NOMO-1 treated with dmso at 0.1 percent for 144 hours (cell line): ENCODE results near the gene MTCL3.

Experiments
- DNase-seq: peaks from one replicate; lab custom pipeline; 2025; ENCODE audit not compliant: unreplicated experiment; lab: John Stamatoyannopoulos, UW

The MTCL3 gene

GRCh38 chr6:127518710-127519468 is at the start of gene MTCL3:
Gene MTCL3 (minus strand): TSS chr6:127519335.
- DNase-seq: no peak

GRCh38 chr6:127567476-127567875 is 48.3 kb upstream of the MTCL3 start:
- no peak for DNase-seq

DNA sequence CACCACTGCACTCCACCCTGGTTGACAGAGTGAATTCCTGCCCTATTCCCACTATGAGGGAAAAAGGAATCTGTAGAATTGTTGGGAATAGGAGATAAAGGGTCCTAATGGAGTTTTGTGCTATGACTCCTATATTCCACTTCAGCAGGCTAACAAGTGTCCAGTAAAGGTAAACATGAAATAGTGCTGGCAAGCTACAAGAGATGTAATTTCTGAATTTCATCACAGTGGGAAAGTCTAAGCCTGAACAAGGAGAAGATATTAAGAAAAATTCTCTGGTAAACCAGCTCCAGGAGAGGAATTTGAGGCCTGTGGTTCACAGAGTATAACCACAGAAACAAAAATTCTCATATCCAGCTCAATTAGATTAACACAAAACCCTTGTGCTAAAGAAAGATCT is 47.5 kb upstream of the MTCL3 start:
- no peak for DNase-seq

DNA sequence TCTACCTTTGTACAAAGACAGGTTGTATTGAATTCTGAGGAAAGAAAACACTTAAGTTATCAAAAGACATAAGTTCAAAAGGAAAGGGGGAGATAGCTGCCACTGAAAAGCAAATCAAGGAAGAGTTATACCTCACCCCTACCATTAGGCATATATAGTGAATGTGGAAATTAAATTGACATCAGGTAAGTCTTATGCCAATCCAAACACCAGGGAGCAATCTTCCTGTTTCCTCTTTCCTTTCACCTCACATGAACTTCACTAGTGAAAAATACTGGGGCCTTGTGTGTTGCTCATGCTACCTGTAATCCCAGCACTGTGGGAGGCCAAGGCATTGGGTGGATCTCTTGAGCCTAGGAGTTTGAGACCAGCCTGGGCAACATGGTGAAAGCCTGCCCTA is 47.0 kb upstream of the MTCL3 start:
- DNase-seq: no peak

DNA sequence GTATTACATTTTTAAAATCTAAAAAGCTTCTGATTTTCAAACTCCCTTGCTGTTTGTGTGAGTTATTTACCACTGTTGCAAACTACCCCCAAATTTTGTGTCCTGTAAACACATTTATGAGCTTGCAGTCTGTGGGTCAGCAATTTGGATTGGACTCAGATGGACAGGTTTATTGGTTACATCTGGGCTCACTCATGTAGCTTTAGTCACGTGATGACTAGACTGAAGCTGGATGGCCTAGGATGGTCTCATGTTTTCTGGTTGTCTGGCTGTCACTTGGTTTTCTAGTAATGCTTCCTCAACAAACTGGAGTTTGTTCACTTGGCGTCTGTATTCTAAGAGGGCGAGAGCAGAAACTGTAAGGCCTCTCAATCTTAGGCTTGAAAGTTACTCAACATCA is 45.6 kb upstream of the MTCL3 start:
- DNase-seq: no peak

GRCh38 chr6:127561660-127562059 is 42.5 kb upstream of the MTCL3 start:
- no peak for DNase-seq

DNA sequence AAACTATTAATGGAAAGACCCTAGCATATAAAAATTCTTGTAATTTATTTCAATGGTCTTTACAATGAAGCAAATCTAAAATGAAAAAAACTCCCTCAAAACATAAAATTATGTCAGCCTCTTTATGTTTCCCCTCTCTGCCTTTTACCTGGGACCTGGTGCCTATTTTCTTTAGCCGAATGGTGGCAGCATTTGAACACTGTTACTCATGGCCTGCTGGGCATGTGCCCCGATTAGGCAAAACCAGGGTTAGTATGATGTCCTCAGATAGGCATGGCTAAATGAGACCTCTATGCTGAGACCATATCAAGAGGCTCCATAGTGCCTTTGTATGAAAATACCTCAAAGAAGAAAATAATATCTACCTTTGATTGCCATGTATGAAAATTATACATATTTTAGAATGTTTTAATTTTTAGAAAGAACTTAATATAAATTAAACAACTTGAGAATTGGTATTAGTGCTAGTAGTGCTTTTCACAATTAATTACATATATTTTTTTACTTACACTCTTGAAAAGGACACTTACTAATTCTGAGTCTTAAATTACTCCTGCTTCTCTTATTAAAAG is 35.4 kb upstream of the MTCL3 start:
- no peak for DNase-seq

- DNase-seq: no peak
Observed at GRCh38 chr6:127550403-127550802, 31.3 kb upstream of the MTCL3 start.

- DNase-seq: no peak
Observed at GRCh38 chr6:127547904-127548649, 28.9 kb upstream of the MTCL3 start.

DNA sequence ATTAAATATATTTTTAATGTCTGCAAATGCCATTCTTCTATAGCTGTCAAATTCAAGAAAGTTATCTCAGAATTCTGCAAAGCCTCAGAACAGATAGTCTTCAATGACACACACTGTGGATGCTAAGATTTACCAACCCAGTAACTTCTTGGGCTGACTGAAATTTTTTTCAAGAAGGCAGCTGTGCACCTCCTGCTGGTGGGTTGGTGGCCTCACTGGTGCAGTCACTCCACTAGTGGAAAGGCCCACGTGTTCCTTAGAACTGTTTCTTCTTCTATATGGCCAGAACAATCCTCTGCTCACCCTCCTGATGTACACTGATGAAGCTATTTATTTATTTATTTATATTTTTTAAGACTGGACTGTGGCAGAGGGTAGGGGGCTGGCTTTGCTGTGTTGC is 28.1 kb upstream of the MTCL3 start:
- DNase-seq: no peak

GRCh38 chr6:127539272-127539671 is 20.1 kb upstream of the MTCL3 start:
- DNase-seq: no peak

DNA sequence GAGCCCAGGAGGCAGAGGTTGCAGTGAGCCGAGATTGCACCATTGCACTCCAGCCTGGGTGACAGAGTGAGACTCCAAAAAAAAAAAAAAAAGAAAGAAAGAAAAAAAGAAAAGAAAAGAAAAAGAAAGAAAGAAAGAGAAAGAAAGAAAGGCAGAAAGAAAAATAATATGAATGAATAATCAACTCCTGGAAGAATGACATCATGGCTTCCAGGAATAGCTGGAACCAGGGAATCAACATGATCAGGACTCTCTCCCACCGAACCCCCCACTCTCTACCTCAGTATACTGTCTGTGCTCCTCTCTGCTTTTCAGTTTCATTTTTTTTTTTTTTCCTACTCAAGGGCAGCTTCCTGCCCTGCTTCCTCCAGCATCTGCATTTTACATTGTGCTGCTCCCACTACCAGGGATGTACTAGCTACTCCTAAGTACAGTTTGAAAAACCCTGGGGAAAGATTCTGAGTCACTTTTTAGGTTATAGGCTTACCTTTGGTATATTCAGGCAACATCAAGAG is 19.7 kb upstream of the MTCL3 start:
- no peak for DNase-seq

DNA sequence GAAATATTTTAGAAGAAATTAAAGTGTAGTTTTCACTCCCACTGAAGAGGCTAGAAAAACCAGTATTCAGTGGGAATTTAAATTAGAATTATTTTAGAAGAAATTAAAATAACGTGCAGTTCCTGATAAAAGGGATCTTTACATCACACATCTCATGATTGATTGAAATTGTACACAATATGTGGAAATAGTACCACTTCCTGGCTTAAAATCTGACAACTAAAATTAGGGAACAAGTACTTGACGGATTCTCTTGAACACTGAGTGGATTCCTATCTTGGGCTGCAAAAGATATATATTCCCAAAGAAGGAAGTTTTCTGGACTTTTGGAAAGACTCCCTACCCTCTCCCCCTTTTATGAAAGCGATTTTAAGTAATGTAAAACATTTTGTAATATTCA is 14.6 kb upstream of the MTCL3 start:
- no peak for DNase-seq

GRCh38 chr6:127533011-127533410 is 13.9 kb upstream of the MTCL3 start:
- no peak for DNase-seq

GRCh38 chr6:127522714-127523113 is 3.6 kb upstream of the MTCL3 start:
- DNase-seq: no peak

DNA sequence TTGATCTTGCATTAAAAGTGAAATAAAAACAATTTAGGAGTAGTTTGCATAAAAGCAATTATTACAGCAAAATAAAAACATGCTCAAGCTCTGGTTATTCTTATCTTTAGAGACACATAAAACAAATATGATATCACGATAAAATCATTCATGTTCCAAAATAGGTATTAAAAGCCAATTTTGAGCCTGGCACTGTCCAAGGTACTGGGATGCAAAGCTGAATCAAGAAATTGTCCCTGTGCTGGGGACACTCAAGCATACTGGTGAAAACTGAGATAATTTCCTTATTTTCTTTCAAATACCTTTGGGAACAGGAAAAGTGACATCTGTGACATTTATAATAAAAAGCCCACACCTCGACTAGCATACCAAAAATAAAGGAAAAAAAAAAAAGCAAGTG is 931 bp upstream of the MTCL3 start:
- DNase-seq: no peak

- DNase-seq: no peak
Observed at GRCh38 chr6:127519469-127519785, 292 bp upstream of the MTCL3 start.

GRCh38 chr6:127518191-127518709 is 885 bp downstream of the MTCL3 start:
- no peak for DNase-seq

- no peak for DNase-seq
Observed at GRCh38 chr6:127517693-127518092, 1.4 kb downstream of the MTCL3 start.

GRCh38 chr6:127516662-127517273 is 2.4 kb downstream of the MTCL3 start:
- DNase-seq: no peak

DNA sequence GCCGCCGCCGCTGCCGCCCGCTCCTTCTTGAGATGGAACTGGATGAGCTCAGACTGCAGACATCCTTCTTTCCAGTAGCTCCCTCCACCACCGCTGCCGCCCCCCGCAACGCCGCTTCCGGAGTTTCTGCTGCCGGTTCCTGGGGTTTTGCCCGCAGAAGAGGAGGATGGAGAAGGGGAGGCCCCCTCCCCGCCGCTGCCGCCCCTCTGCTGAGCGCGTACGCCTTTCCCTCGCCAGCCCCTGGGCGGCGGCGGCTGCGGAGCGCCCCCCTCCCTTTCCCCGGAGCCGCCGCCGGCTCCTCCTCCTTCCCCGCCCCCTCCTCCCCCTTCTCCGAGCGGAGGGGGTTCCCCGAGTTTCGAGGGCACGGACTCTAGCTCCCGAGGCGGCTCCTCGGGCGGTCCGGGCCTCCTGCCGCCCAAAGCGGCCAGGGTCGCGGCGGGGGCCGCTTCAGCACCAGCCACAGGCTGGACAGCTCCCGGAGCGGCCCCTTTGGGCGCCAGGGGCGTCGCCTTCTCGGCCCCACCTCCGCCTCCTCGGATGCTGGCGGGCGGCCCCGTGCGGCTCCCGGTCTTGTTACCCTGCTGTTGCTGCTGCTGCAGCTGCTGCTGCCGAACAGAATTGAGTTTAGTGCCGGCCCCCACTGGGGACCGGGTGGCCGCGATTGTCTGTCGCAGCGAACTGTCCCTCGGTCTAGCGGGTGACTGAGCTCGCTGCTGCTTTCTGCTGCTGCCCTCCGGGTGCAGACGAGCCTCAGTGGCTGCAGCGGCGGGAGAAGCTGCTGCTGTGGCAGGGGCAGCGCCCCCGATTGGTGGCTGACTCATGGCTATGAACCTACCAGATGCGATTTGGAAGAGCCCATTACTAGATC is 3.1 kb downstream of the MTCL3 start:
- no peak for DNase-seq
